GM18507 (cell line): ENCODE measurements around the gene PCDHA12.
"Not testable (repeated sequence)": the region's sequence is repeated elsewhere in the genome, so short reads cannot be mapped to it uniquely, and the experiment has no call there.

Source experiments
- DNase-seq: peaks from one replicate; pipeline ENCODE4 v3.0.0; 2011; ENCODE audit warnings: low read depth; ENCODE audit not compliant: insufficient read length; ENCODE audit errors: extremely low spot score
- FAIRE-seq: peaks from 2 replicates; lab custom pipeline; 2011; peaks lifted over from hg19 to GRCh38; lab: Jason Lieb, UNC

PCDHA12 gene, protein sequence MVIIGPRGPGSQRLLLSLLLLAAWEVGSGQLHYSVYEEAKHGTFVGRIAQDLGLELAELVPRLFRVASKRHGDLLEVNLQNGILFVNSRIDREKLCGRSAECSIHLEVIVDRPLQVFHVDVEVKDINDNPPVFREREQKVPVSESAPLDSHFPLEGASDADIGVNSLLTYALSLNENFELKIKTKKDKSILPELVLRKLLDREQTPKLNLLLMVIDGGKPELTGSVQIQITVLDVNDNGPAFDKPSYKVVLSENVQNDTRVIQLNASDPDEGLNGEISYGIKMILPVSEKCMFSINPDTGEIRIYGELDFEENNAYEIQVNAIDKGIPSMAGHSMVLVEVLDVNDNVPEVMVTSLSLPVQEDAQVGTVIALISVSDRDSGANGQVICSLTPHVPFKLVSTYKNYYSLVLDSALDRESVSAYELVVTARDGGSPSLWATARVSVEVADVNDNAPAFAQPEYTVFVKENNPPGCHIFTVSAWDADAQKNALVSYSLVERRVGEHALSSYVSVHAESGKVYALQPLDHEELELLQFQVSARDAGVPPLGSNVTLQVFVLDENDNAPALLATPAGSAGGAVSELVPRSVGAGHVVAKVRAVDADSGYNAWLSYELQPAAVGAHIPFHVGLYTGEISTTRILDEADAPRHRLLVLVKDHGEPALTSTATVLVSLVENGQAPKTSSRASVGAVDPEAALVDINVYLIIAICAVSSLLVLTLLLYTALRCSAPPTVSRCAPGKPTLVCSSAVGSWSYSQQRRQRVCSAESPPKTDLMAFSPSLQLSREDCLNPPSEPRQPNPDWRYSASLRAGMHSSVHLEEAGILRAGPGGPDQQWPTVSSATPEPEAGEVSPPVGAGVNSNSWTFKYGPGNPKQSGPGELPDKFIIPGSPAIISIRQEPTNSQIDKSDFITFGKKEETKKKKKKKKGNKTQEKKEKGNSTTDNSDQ

DNA sequence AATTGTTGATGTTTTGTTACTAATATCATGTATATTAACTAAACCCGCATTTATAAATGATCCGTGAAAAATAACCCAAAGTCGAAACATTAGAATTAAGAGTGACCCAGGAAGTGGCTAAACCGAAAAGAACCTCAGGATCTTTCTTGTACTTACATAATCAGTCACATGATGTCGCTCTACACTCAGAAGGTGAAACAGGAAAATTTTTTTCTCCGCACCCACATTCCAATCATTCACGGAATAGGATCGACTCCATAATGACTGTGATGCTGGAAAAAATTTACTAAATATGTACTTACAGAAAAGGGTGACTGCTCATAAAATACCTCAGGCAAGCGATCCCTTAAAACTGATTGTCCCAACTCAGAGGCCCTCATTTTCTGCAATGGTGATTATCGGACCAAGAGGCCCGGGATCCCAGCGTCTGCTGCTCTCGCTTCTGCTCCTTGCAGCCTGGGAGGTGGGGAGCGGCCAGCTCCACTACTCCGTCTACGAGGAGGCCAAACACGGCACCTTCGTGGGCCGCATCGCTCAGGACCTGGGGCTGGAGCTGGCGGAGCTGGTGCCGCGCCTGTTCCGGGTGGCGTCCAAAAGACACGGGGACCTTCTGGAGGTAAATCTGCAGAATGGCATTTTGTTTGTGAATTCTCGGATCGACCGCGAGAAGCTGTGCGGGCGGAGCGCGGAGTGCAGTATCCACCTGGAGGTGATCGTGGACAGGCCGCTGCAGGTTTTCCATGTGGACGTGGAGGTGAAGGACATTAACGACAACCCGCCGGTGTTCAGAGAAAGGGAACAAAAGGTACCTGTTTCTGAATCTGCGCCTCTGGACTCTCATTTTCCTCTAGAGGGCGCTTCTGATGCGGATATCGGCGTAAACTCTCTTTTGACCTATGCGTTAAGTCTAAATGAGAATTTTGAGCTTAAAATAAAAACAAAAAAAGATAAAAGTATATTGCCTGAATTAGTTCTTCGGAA is at the start of gene PCDHA12:
Gene PCDHA12, plus strand, starts transcription at position 224 of the 981 bp plus-strand sequence. Its CDS starts 165 bp downstream, at position 389.
- FAIRE-seq (no peak), DNase-seq (no peak)

GRCh38 chr5:140827704-140828361 is 47.3 kb upstream of the PCDHA12 start, which contains the start of gene PCDHA6:
TSS of gene PCDHA6 (plus strand) at chr5:140827960. CDS start at chr5:140828092, 132 bp downstream.
- DNase-seq, result no peak
- no peak for FAIRE-seq

DNA sequence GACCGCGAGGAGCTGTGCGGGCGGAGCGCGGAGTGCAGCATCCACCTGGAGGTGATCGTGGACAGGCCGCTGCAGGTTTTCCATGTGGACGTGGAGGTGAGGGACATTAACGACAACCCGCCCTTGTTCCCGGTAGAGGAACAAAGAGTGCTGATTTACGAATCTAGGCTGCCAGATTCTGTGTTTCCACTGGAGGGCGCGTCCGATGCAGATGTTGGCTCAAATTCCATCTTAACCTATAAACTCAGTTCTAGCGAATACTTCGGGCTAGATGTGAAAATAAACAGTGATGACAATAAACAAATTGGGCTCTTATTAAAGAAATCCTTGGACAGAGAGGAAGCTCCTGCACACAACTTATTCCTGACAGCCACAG is 46.8 kb upstream of the PCDHA12 start:
- FAIRE-seq (no peak), DNase-seq (no peak)

DNA sequence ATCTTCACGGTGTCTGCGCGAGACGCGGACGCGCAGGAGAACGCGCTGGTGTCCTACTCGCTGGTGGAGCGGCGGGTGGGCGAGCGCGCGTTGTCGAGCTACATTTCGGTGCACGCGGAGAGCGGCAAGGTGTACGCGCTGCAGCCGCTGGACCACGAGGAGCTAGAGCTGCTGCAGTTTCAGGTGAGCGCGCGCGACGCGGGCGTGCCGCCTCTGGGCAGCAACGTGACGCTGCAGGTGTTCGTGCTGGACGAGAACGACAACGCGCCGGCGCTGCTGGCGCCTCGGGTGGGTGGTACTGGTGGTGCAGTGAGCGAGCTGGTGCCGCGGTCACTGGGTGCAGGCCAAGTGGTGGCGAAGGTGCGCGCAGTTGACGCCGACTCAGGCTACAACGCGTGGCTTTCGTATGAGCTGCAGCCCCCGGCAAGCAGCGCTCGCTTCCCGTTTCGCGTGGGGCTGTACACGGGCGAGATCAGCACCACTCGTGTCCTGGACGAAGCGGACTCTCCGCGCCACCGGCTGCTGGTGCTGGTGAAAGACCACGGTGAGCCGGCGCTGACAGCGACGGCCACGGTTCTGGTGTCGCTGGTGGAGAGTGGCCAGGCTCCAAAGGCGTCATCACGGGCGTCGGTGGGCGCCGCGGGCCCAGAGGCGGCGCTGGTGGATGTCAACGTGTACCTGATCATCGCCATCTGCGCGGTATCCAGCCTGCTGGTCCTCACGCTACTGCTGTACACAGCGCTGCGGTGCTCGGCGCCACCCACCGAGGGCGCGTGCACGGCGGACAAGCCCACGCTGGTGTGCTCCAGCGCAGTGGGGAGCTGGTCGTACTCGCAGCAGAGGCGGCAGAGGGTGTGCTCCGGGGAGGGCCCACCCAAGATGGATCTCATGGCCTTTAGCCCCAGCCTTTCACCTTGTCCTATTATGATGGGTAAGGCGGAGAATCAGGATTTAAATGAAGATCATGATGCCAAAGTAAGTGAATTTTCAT is 45.3 kb upstream of the PCDHA12 start:
- FAIRE-seq, DNase-seq: not testable (repeated sequence)

DNA sequence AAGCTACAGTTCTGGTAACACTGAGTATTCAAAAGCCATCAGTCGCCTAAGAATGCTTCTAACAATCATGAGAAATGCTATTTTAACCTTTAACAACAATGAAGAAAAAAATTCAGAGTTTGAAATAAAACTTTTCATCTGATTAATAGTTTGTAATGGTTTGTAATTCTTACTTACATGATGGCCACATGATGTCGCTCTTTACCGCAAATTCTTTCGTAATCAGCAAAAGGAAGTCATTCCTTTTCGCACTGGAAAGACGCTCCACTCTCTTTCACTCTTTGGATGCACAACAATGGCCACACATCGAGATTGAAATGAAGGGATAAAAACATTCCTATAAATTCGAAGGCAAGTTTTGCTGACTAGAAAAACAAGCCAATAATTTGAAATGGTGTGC is 41.1 kb upstream of the PCDHA12 start, which contains the start of gene PCDHA7:
Gene PCDHA7, plus strand, starts transcription at position 277 of the 400 bp plus-strand sequence. Its CDS starts 115 bp downstream, at position 392.
- DNase-seq (no peak), FAIRE-seq (no peak)

GRCh38 chr5:140834439-140835008 is 40.6 kb upstream of the PCDHA12 start:
- FAIRE-seq, DNase-seq: not testable (repeated sequence)

- DNase-seq, result no peak
- no peak for FAIRE-seq
Measured at GRCh38 chr5:140835622-140836510, 39.2 kb upstream of the PCDHA12 start.

- FAIRE-seq (no peak), DNase-seq (no peak)
Measured at GRCh38 chr5:140840978-140841962, 33.8 kb upstream of the PCDHA12 start, which contains the start of gene PCDHA8. TSS of gene PCDHA8 (plus strand) at chr5:140841187. CDS start at chr5:140841322, 135 bp downstream.

- FAIRE-seq (no peak), DNase-seq (no peak)
Measured at GRCh38 chr5:140842798-140843733, 32.0 kb upstream of the PCDHA12 start.

DNA sequence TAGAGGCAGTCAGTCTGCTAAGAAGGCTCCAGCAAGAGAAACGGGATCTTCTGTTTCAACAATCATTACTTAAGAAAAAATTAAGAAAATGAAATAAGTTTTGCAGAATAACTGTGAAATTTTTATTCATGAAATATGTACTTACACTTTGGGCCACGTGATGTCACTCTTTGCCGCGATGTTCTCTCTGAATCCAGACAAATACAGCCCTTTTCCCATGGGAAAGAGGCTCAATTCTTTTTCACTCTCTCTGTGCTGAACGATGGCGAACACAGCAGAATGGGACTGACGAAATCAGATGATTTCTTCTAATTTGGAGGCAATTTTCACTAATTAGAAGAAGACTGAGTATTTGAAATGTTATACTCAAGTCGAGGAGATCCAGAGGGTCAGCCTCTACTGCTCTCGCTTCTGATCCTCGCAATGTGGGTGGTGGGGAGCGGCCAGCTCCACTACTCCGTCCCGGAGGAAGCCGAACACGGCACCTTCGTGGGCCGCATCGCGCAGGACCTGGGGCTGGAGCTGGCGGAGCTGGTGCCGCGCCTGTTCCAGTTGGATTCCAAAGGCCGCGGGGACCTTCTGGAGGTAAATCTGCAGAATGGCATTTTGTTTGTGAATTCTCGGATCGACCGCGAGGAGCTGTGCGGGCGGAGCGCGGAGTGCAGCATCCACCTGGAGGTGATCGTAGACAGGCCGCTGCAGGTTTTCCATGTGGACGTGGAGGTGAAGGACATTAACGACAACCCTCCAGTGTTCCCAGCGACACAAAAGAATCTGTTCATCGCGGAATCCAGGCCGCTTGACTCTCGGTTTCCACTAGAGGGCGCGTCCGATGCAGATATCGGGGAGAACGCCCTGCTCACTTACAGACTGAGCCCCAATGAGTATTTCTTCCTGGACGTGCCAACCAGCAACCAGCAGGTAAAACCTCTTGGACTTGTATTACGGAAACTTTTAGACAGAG is 26.7 kb upstream of the PCDHA12 start, which contains the start of gene PCDHA9:
Gene PCDHA9, plus strand, starts transcription at position 244 of the 964 bp plus-strand sequence. Its CDS starts 114 bp downstream, at position 358.
- not testable (repeated sequence) for FAIRE-seq, DNase-seq

DNA sequence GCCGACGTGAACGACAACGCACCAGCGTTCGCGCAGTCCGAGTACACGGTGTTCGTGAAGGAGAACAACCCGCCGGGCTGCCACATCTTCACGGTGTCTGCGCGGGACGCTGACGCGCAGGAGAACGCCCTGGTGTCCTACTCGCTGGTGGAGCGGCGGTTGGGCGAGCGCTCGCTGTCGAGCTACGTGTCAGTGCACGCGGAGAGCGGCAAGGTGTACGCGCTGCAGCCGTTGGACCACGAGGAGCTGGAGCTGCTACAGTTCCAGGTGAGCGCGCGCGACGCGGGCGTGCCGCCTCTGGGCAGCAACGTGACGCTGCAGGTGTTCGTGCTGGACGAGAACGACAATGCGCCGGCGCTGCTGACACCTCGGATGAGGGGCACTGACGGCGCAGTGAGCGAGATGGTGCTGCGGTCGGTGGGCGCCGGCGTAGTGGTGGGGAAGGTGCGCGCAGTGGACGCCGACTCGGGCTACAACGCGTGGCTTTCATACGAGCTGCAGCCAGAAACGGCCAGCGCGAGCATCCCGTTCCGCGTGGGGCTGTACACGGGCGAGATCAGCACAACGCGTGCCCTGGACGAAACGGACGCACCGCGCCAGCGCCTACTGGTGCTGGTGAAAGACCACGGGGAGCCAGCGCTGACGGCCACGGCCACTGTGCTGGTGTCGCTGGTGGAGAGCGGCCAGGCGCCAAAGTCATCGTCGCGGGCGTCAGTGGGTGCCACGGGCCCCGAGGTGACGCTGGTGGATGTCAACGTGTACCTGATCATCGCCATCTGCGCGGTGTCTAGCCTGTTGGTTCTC is 25.1 kb upstream of the PCDHA12 start:
- FAIRE-seq, result not testable (repeated sequence)

More for the DNA sequence above, 25.1 kb upstream of the PCDHA12 start:
- DNase-seq, result not testable (repeated sequence)
